Activated T-cell treated with anti-CD3 and anti-CD28 coated beads, Interleukin-2, amount 50 U/mL, for 24 hours (primary cell): Measurements from ENCODE around the gene GOLGA8T.
A peak's percentile ranks its signal among the peaks of the same experiment; 100 is the strongest.
"Not testable (repeated sequence)": the region's sequence is repeated elsewhere in the genome, so short reads cannot be mapped to it uniquely, and the experiment has no call there.

Experiments used
- DNase-seq: peaks from one replicate; pipeline ENCODE4 v3.0.0-alpha.2; 2020
- H3K27ac Mint-ChIP-seq: 2 replicates; pipeline ENCODE4 v1.8.0; 2020; ENCODE audit warnings: mild to moderate bottlenecking, mixed read lengths
- H3K27me3 Mint-ChIP-seq: 2 replicates; pipeline ENCODE4 v1.8.0; 2020; ENCODE audit warnings: mixed read lengths
- H3K36me3 Mint-ChIP-seq: 2 replicates; pipeline ENCODE4 v1.8.0; 2020; ENCODE audit warnings: low read depth, mixed read lengths
- H3K4me1 Mint-ChIP-seq: 2 replicates; pipeline ENCODE4 v1.8.0; 2020; ENCODE audit warnings: low read depth, mixed read lengths
- H3K4me3 Mint-ChIP-seq: 2 replicates; pipeline ENCODE4 v1.8.0; 2020; ENCODE audit warnings: mild to moderate bottlenecking, moderate library complexity, mixed read lengths
- H3K9me3 Mint-ChIP-seq: 2 replicates; pipeline ENCODE4 v1.8.0; 2020; ENCODE audit warnings: mixed read lengths

The GOLGA8T gene

GRCh38 chr15:30175291-30175690, 40.4 kb downstream of the GOLGA8T start:
- not testable (repeated sequence) for H3K36me3 Mint-ChIP-seq, H3K27me3 Mint-ChIP-seq, H3K27ac Mint-ChIP-seq, DNase-seq, H3K9me3 Mint-ChIP-seq, H3K4me3 Mint-ChIP-seq, H3K4me1 Mint-ChIP-seq

- not testable (repeated sequence) for H3K27me3 Mint-ChIP-seq, H3K27ac Mint-ChIP-seq, H3K36me3 Mint-ChIP-seq, H3K4me1 Mint-ChIP-seq, H3K4me3 Mint-ChIP-seq, DNase-seq, H3K9me3 Mint-ChIP-seq
Observed at GRCh38 chr15:30176613-30177012, 41.8 kb downstream of the GOLGA8T start.

- H3K9me3 Mint-ChIP-seq, H3K4me1 Mint-ChIP-seq, DNase-seq, H3K27ac Mint-ChIP-seq, H3K27me3 Mint-ChIP-seq, H3K36me3 Mint-ChIP-seq, H3K4me3 Mint-ChIP-seq: not testable (repeated sequence)
Observed at GRCh38 chr15:30179814-30180213, 45.0 kb downstream of the GOLGA8T start.

DNA sequence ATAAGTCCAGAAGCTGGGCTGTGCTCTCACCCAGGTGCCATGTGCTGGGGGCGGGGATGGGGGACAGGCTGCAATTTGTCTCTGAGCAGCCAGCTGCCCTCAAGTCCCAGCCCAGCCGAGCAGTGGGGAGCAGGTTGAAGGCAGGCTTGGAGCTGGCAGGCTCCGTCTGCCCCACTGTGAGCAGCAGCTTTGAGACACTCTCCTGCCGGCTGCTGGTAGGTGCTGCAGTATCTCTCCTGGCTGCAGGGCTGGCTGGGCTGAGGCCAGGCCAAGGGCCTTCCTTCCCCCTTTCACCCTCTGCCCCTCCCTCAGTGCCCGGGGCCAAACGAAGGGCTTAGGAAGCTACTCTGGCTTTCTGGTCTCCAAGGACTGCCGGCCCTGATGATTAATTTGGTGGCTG, 50.6 kb downstream of the GOLGA8T start:
- H3K4me1 Mint-ChIP-seq, H3K27ac Mint-ChIP-seq, DNase-seq: not testable (repeated sequence)

GRCh38 chr15:30187429-30187828, 52.6 kb downstream of the GOLGA8T start:
- H3K27me3 Mint-ChIP-seq, H3K4me1 Mint-ChIP-seq, H3K9me3 Mint-ChIP-seq, DNase-seq, H3K27ac Mint-ChIP-seq, H3K4me3 Mint-ChIP-seq, H3K36me3 Mint-ChIP-seq: not testable (repeated sequence)

More for the DNA sequence above, 50.6 kb downstream of the GOLGA8T start:
- H3K9me3 Mint-ChIP-seq, H3K36me3 Mint-ChIP-seq, H3K27me3 Mint-ChIP-seq, H3K4me3 Mint-ChIP-seq: not testable (repeated sequence)

- H3K36me3 Mint-ChIP-seq, H3K4me3 Mint-ChIP-seq, H3K9me3 Mint-ChIP-seq, H3K27ac Mint-ChIP-seq, DNase-seq, H3K4me1 Mint-ChIP-seq, H3K27me3 Mint-ChIP-seq: not testable (repeated sequence)
Observed at GRCh38 chr15:30189754-30190153, 54.9 kb downstream of the GOLGA8T start.

GRCh38 chr15:30191143-30191542, 56.3 kb downstream of the GOLGA8T start:
- not testable (repeated sequence) for H3K27ac Mint-ChIP-seq, H3K36me3 Mint-ChIP-seq, H3K4me1 Mint-ChIP-seq, H3K9me3 Mint-ChIP-seq, H3K27me3 Mint-ChIP-seq, H3K4me3 Mint-ChIP-seq, DNase-seq

GRCh38 chr15:30191639-30192038, 56.8 kb downstream of the GOLGA8T start:
- DNase-seq, H3K36me3 Mint-ChIP-seq, H3K27me3 Mint-ChIP-seq, H3K27ac Mint-ChIP-seq, H3K9me3 Mint-ChIP-seq, H3K4me1 Mint-ChIP-seq: not testable (repeated sequence)
- H3K4me3 Mint-ChIP-seq = peak overlapping the region; percentile 56

- not testable (repeated sequence) for H3K4me1 Mint-ChIP-seq, H3K4me3 Mint-ChIP-seq, H3K36me3 Mint-ChIP-seq, H3K27ac Mint-ChIP-seq, H3K27me3 Mint-ChIP-seq, DNase-seq, H3K9me3 Mint-ChIP-seq
Observed at GRCh38 chr15:30192119-30192745, 57.4 kb downstream of the GOLGA8T start.

GRCh38 chr15:30192892-30193291, 58.0 kb downstream of the GOLGA8T start:
- not testable (repeated sequence) for H3K4me3 Mint-ChIP-seq, H3K9me3 Mint-ChIP-seq, H3K36me3 Mint-ChIP-seq, H3K27me3 Mint-ChIP-seq, H3K27ac Mint-ChIP-seq, H3K4me1 Mint-ChIP-seq
- peak; percentile 38 for DNase-seq
